GM12891 (cell line): ENCODE measurements around the gene NLRP1.

ENCODE experiments used
- POLR2A ChIP-seq: IDR thresholded peaks from 2 replicates; pipeline ENCODE4 v1.6.1; 2011; ENCODE audit warnings: low read depth, low read length, control low read depth
- POLR2AphosphoS5 ChIP-seq: IDR thresholded peaks from 2 replicates; pipeline ENCODE4 v1.6.1; 2011; ENCODE audit warnings: low read depth, low read length, control low read depth
- TAF1 ChIP-seq: IDR thresholded peaks from 2 replicates; pipeline ENCODE4 v1.6.1; 2011; ENCODE audit warnings: low read depth, low read length, control low read depth

GRCh38 chr17:5561736-5562571, 22.4 kb downstream of the NLRP1 start:
- TF ChIP-seq POLR2AphosphoS5: no peak
- no peak for TF ChIP-seq POLR2A
- TF ChIP-seq TAF1: no peak
